Lower leg skin (tissue), 3 donors: Measurements from ENCODE around the gene CYP2B6.

Source experiments
- POLR2A ChIP-seq, 2 donors: fragments of 450-650 bp; IDR thresholded peaks; one replicate each; pipeline ENCODE4 v1.6.1; 2016 to 2017; ENCODE audit warnings: antibody characterized with exemption in 2 of 2, mild to moderate bottlenecking in 1 of 2, moderate library complexity in 1 of 2
- TF ChIP-seq, protein P1 (sequence below), 3 donors: fragments of 450-650 bp; IDR thresholded peaks; one replicate each; pipeline ENCODE4 v1.5.1; 2016; ENCODE audit warnings: antibody characterized with exemption in 3 of 3, mild to moderate bottlenecking in 3 of 3, moderate library complexity in 2 of 3

- TF ChIP-seq, protein P1, sequence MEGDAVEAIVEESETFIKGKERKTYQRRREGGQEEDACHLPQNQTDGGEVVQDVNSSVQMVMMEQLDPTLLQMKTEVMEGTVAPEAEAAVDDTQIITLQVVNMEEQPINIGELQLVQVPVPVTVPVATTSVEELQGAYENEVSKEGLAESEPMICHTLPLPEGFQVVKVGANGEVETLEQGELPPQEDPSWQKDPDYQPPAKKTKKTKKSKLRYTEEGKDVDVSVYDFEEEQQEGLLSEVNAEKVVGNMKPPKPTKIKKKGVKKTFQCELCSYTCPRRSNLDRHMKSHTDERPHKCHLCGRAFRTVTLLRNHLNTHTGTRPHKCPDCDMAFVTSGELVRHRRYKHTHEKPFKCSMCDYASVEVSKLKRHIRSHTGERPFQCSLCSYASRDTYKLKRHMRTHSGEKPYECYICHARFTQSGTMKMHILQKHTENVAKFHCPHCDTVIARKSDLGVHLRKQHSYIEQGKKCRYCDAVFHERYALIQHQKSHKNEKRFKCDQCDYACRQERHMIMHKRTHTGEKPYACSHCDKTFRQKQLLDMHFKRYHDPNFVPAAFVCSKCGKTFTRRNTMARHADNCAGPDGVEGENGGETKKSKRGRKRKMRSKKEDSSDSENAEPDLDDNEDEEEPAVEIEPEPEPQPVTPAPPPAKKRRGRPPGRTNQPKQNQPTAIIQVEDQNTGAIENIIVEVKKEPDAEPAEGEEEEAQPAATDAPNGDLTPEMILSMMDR (IDR thresholded peaks at IDR 0.05), result no peak
- no peak for TF ChIP-seq POLR2A (IDR thresholded peaks at IDR 0.05)
Observed at GRCh38 chr19:41025411-41025810, 34.3 kb downstream of the CYP2B6 start.
